Measurements from ENCODE around the gene COBLL1.

DNA sequence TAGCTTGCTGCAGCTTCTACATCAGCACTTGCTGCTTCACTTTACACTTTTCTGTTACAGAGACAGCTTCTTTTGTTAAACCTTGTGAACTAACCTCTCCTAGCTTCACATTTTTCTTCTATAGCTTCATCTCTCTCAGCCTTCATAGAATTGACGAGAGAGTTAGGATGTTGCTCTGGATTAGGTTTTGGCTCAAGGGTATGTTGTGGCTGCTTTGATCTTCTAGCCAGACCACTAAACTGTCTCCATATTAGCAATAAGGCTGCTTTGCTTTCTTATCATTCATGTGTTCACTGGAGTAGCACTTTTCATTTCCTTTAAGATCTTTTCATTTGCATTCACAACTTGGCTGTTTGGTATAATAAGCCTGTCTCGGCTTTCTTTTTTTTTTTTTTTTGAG lies 174.1 kb downstream of the COBLL1 start:
- TF ChIP-seq, protein P1, sequence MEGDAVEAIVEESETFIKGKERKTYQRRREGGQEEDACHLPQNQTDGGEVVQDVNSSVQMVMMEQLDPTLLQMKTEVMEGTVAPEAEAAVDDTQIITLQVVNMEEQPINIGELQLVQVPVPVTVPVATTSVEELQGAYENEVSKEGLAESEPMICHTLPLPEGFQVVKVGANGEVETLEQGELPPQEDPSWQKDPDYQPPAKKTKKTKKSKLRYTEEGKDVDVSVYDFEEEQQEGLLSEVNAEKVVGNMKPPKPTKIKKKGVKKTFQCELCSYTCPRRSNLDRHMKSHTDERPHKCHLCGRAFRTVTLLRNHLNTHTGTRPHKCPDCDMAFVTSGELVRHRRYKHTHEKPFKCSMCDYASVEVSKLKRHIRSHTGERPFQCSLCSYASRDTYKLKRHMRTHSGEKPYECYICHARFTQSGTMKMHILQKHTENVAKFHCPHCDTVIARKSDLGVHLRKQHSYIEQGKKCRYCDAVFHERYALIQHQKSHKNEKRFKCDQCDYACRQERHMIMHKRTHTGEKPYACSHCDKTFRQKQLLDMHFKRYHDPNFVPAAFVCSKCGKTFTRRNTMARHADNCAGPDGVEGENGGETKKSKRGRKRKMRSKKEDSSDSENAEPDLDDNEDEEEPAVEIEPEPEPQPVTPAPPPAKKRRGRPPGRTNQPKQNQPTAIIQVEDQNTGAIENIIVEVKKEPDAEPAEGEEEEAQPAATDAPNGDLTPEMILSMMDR (conservative IDR thresholded peaks at IDR 0.05 in 1 of 2, IDR thresholded peaks at IDR 0.05 in 1 of 2; ENCODE audit: low read depth in 1 of 2, low read length in 2 of 2), result no peak
- TF ChIP-seq EZH2 (IDR thresholded peaks at IDR 0.05; ENCODE audit: low read length, missing control alignments), result no peak

Measured in fibroblast of lung (primary cell).